H1 (cell line): ENCODE data around the gene SSPN.

Source experiments
- CEBPB ChIP-seq: IDR thresholded peaks from 2 replicates; pipeline ENCODE4 v1.6.1; 2012; ENCODE audit warnings: low read depth, low read length
- CTCF ChIP-seq, 3 experiments: IDR thresholded peaks; 1 replicate in 2 of 3; 2 replicates in 1 of 3; pipeline versions ENCODE4 v1.5.1 to v1.6.1; 2011; ENCODE audit warnings: low read length in 3 of 3, mild to moderate bottlenecking in 3 of 3, inconsistent platforms in 2 of 3, low read depth in 1 of 3, moderate library complexity in 1 of 3; ENCODE audit not compliant: insufficient read depth in 1 of 3; ENCODE audit errors: control extremely low read depth in 1 of 3
- EGR1 ChIP-seq: IDR thresholded peaks from 2 replicates; pipeline ENCODE4 v1.6.1; 2011; ENCODE audit warnings: low read depth, low read length, borderline replicate concordance
- EZH2 ChIP-seq: fragments of 200-600 bp; sonication (generic); IDR thresholded peaks from 2 replicates; pipeline ENCODE4 v1.7.1; 2012; ENCODE audit warnings: low read depth, mild to moderate bottlenecking, moderate library complexity, low read length, inconsistent platforms; ENCODE audit not compliant: severe bottlenecking
- POLR2A ChIP-seq, 2 experiments: IDR thresholded peaks; 1 replicate in 1 of 2; 2 replicates in 1 of 2; pipeline ENCODE4 v1.6.1; 2011; ENCODE audit warnings: low read depth in 2 of 2, low read length in 2 of 2, mild to moderate bottlenecking in 2 of 2; ENCODE audit errors: control extremely low read depth in 1 of 2
- POLR2AphosphoS5 ChIP-seq: IDR thresholded peaks from 2 replicates; pipeline ENCODE4 v1.6.1; 2011; ENCODE audit warnings: low read depth, low read length
- RXRA ChIP-seq: IDR thresholded peaks from 2 replicates; pipeline ENCODE4 v1.6.1; 2011; ENCODE audit warnings: low read depth, mild to moderate bottlenecking, low read length, moderate library complexity; ENCODE audit not compliant: insufficient read depth
- TF ChIP-seq, protein P1 (sequence below): IDR thresholded peaks from 2 replicates; pipeline ENCODE4 v1.6.1; 2012; ENCODE audit warnings: inconsistent platforms

- TF ChIP-seq CTCF (IDR thresholded peaks at IDR 0.05; ENCODE audit: control extremely low read depth in 1 of 3, insufficient read depth in 1 of 3, low read depth in 1 of 3, low read length in 3 of 3) (no peak), RXRA (no peak), CEBPB (no peak), EZH2 (no peak), POLR2AphosphoS5 (no peak), POLR2A (IDR thresholded peaks at IDR 0.05; ENCODE audit: control extremely low read depth in 1 of 2, low read depth in 2 of 2, low read length in 2 of 2) (no peak), EGR1 (no peak)
- TF ChIP-seq, protein P1, sequence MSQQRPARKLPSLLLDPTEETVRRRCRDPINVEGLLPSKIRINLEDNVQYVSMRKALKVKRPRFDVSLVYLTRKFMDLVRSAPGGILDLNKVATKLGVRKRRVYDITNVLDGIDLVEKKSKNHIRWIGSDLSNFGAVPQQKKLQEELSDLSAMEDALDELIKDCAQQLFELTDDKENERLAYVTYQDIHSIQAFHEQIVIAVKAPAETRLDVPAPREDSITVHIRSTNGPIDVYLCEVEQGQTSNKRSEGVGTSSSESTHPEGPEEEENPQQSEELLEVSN, result no peak
These were observed 9.9 kb downstream of the SSPN start for GRCh38 chr12:26205298-26205697.
